Retinal pigment epithelial cell (primary cell): ENCODE results near the gene ALK.
A peak's percentile ranks its signal among the peaks of the same experiment; 100 is the strongest.

Experiments
- DNase-seq: peaks from one replicate; pipeline ENCODE4 v3.0.0-alpha.2; 2010; ENCODE audit warnings: low read depth
- H3K4me3 ChIP-seq: 2 replicates; pipeline ENCODE4 v1.5.1; 2011; ENCODE audit warnings: mild to moderate bottlenecking, low read length, control low read depth, moderate library complexity
- CTCF ChIP-seq: conservative IDR thresholded peaks from 2 replicates; pipeline ENCODE4 v1.5.1; 2011; ENCODE audit warnings: low read depth, low read length, control low read depth, inconsistent platforms

ALK gene

GRCh38 chr2:29489568-29489967 is 431.8 kb downstream of the ALK start:
- no peak for TF ChIP-seq CTCF
- H3K4me3 ChIP-seq, result no peak overlapping the region
- no peak for DNase-seq

DNA sequence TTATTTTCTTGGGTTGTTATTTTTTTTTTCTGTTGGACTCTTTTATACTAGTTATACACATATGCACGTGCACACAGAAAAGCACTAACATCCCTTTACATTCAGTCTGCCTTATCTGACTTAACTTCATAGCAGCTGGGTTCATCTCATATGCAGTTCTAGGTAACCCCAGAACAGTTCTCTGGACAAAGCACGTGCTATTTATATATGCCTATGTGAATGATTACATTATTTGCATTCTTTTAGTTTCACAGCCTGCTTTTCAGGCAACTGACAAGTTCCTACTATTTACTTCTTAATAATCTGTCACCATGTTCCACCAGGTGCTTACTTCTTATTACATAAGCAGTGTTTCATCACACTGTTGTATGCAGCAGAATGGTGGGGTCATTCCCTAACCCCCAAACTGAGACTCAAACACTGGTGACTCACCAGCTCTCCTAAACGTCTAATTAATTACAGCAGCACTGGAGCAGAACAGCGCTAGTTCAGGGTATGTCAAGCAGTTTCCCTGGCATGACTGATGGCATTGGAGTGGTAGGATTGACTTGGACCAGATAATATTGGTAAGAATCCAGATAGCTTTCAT is 433.3 kb downstream of the ALK start:
- TF ChIP-seq CTCF, result no peak
- H3K4me3 ChIP-seq, result no peak overlapping the region
- peak; percentile 4 for DNase-seq

- DNase-seq, result no peak
- no peak overlapping the region for H3K4me3 ChIP-seq
- no peak for TF ChIP-seq CTCF
These were observed 435.8 kb downstream of the ALK start for GRCh38 chr2:29485631-29486030.

GRCh38 chr2:29485117-29485516 is 436.3 kb downstream of the ALK start:
- DNase-seq, result no peak
- H3K4me3 ChIP-seq, result no peak overlapping the region
- TF ChIP-seq CTCF, result no peak

DNA sequence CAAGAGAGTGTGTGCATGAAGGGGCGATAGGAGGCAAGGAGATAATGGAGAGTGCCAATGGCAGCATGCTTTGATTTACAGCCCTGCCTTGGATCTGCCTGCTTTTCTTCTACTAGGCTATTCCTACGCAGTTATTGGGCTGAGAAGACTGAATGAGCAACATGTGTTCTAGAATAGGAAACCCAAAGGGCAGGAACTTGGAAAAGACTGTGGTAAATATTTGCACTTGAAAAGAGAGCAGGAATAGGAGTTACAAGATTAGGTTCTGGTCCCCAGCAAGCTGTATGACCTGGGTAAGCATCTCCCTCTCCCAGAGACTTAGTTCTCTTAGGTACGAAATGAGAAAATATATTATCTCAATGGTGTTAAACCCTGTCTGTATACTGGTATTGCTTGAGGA is 438.5 kb downstream of the ALK start:
- TF ChIP-seq CTCF, result no peak
- no peak for DNase-seq
- no peak overlapping the region for H3K4me3 ChIP-seq

DNA sequence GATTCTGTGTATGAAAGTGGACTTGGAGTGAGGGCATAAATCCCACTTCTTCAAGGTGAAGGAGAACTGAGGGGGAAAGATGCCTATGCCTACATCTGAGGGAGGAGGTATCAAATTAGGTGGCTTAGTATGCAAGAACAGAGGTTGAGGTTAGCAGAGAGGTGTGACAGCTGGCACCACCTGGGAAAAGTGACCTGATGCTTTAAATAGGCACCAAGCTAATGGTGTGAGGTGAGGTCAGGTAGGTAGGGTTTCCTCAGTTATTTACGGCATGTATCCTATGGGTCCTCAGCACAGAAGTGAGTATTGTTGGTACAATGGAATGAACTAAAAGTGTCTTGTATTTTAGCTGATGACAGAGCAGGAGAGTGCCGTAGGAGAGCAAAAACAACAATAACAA is 439.0 kb downstream of the ALK start:
- TF ChIP-seq CTCF, result no peak
- DNase-seq, result no peak
- H3K4me3 ChIP-seq, result no peak overlapping the region

DNA sequence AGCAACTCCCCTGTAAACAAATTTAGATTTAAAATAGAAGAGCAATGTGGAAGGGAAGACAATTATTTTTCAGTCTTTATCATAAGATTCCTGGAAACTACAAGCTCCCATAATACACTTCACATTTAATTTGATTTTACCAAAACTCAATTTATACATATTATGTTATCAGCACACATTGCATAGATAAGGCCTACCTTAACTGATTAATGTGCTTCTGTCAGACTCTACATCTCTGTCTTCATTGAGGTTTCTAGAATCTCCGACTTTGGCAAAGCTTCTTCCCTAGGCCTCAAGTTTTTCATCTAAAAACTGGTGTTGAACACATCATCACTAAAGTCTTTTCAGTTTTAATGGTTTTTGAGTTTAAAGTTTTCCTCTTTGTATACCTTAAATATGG is 440.1 kb downstream of the ALK start:
- DNase-seq, result no peak
- no peak overlapping the region for H3K4me3 ChIP-seq
- TF ChIP-seq CTCF, result no peak
